Activated CD4-positive, alpha-beta T cell treated with anti-CD3 and anti-CD28 coated beads for 48 hours (primary cell): ENCODE measurements around the gene OR4A47.
"Not testable (repeated sequence)": the region's sequence is repeated elsewhere in the genome, so short reads cannot be mapped to it uniquely, and the experiment has no call there.

Source experiments
- DNase-seq: peaks from one replicate; pipeline ENCODE4 v3.0.0-alpha.2; 2020

OR4A47 gene

GRCh38 chr11:48488493-48488892 lies at the start of gene OR4A47:
Gene OR4A47 (plus strand): TSS chr11:48488793. CDS start chr11:48488793, 0 bp downstream.
- not testable (repeated sequence) for DNase-seq

- not testable (repeated sequence) for DNase-seq
Measured at GRCh38 chr11:48455909-48456308, 32.7 kb upstream of the OR4A47 start.

- DNase-seq, result not testable (repeated sequence)
Measured at GRCh38 chr11:48473966-48474365, 14.6 kb upstream of the OR4A47 start.

GRCh38 chr11:48474703-48475102 lies 13.9 kb upstream of the OR4A47 start:
- not testable (repeated sequence) for DNase-seq

GRCh38 chr11:48506169-48506568 lies 17.6 kb downstream of the OR4A47 start:
- not testable (repeated sequence) for DNase-seq

GRCh38 chr11:48538991-48539390 lies 50.4 kb downstream of the OR4A47 start:
- DNase-seq, result no peak
